Transverse colon (tissue), 4 donors: Measurements from ENCODE around the gene LYPD4. TPM values are rescaled to one million over a fixed set of nuclear protein-coding genes. Genes with fewer than 3 reads are reported as not detected.

Experiments
- DNase-seq: peaks from one replicate; pipeline ENCODE4 v3.0.0-alpha.2; 2019
- H3K27ac ChIP-seq, 4 donors: fragments of 200-600 bp; sonication (generic); 2 replicates each; pipeline ENCODE4 v1.5.1; 2016 to 2018; ENCODE audit warnings: inconsistent platforms in 4 of 4
- H3K27me3 ChIP-seq: fragments of 200-600 bp; sonication (generic); 2 replicates; pipeline ENCODE4 v1.5.1; 2017; ENCODE audit warnings: inconsistent platforms
- H3K36me3 ChIP-seq, 4 donors: fragments of 200-600 bp; sonication (generic); 2 replicates each; pipeline ENCODE4 v1.5.1; 2017 to 2019; ENCODE audit warnings: inconsistent platforms in 4 of 4
- H3K4me1 ChIP-seq, 4 donors: fragments of 200-600 bp; sonication (generic); 2 replicates each; pipeline ENCODE4 v1.5.1; 2017 to 2020; ENCODE audit warnings: inconsistent platforms in 4 of 4
- H3K4me3 ChIP-seq, 4 donors: fragments of 200-600 bp; sonication (generic); 1 replicate in 1 of 4; 2 replicates in 3 of 4; pipeline versions ENCODE4 v1.5.1 to v1.6.1; 2017 to 2019; ENCODE audit warnings: inconsistent platforms in 4 of 4
- H3K9me3 ChIP-seq, 2 donors: fragments of 200-600 bp; sonication (generic); 2 replicates each; pipeline ENCODE4 v1.5.1; 2017 to 2019; ENCODE audit warnings: inconsistent platforms in 2 of 2
- EP300 ChIP-seq: sonication (generic); formaldehyde crosslinking; IDR thresholded peaks from one replicate; pipeline ENCODE4 v1.6.1; 2017; ENCODE audit warnings: antibody characterized with exemption, low read depth
- POLR2A ChIP-seq: fragments of 450-650 bp; IDR thresholded peaks from one replicate; pipeline ENCODE4 v1.6.1; 2016; ENCODE audit warnings: antibody characterized with exemption, mild to moderate bottlenecking, moderate library complexity
- POLR2AphosphoS5 ChIP-seq, 3 donors: sonication (generic); formaldehyde crosslinking; IDR thresholded peaks; one replicate each; pipeline ENCODE4 v1.6.1; 2016; ENCODE audit warnings: antibody characterized with exemption in 3 of 3
- WGBS, 2 donors: methylation state at CpG; one replicate each; pipeline ENCODE4 v1.1.5; 2018; ENCODE audit warnings: low coverage in 1 of 2; 5-methylcytosine and 5-hydroxymethylcytosine counted together
- in situ Hi-C, 4 donors: fragments of 200-750 bp; cut with MboI; loops; one replicate each; pipeline versions ENCODE4 v1.15.0 to v1.15.1; 2017; ENCODE audit warnings: low sequenced_read_pairs in 3 of 4, low pct_ligation_motif_present in 1 of 4, low pct_unique_long_range_greater_than_20kb in 1 of 4
- intact Hi-C: fragments of 100-400 bp; cut with DNase I; formaldehyde crosslinking; loops from one replicate; pipeline ENCODE4 v1.15.1; 2023; ENCODE audit warnings: low total_unique reads
- total RNA-seq, 4 donors: library from RNA; depleted of rRNA; stranded (reverse); fragments of >200 nt; gene quantifications; one replicate each; pipeline ENCODE4 v1.1.0, GENCODE V29; 2016
- TF ChIP-seq, protein P1 (sequence below), 5 experiments: fragments of 200-600 bp in 3 of 5; fragments of 450-650 bp in 2 of 5; sonication (generic) in 3 of 5; IDR thresholded peaks; 1 replicate in 2 of 5; 2 replicates in 3 of 5; pipeline ENCODE4 v1.5.1; 2016 to 2017; ENCODE audit warnings: antibody characterized with exemption in 5 of 5, inconsistent platforms in 3 of 5, mild to moderate bottlenecking in 2 of 5, moderate library complexity in 1 of 5

Gene LYPD4
- total RNA-seq, 4 donors from 2014 or later, result not detected

- intact Hi-C loops, result no loop called here
Measured at GRCh38 chr19:41868120-41868988, 23.9 kb upstream of the LYPD4 start.

GRCh38 chr19:41866284-41866683, 21.8 kb upstream of the LYPD4 start:
- Histone ChIP-seq H3K4me3 (no peak overlapping the region), H3K4me1 (peaks cover 30 to 86% (median 50%) of the 10 kb centered on the region in 4 donors), H3K36me3 (peaks cover 0 to 42% (median 18%) of the 10 kb centered on the region in 4 donors), H3K27ac (no peak overlapping the region), H3K9me3 (no peaks in the 10 kb centered on the region), H3K27me3 (no peaks in the 10 kb centered on the region)
- TF ChIP-seq EP300 (no peak), POLR2AphosphoS5 (IDR thresholded peaks at IDR 0.05) (no peak), POLR2A (no peak)
- TF ChIP-seq, protein P1, sequence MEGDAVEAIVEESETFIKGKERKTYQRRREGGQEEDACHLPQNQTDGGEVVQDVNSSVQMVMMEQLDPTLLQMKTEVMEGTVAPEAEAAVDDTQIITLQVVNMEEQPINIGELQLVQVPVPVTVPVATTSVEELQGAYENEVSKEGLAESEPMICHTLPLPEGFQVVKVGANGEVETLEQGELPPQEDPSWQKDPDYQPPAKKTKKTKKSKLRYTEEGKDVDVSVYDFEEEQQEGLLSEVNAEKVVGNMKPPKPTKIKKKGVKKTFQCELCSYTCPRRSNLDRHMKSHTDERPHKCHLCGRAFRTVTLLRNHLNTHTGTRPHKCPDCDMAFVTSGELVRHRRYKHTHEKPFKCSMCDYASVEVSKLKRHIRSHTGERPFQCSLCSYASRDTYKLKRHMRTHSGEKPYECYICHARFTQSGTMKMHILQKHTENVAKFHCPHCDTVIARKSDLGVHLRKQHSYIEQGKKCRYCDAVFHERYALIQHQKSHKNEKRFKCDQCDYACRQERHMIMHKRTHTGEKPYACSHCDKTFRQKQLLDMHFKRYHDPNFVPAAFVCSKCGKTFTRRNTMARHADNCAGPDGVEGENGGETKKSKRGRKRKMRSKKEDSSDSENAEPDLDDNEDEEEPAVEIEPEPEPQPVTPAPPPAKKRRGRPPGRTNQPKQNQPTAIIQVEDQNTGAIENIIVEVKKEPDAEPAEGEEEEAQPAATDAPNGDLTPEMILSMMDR (IDR thresholded peaks at IDR 0.05), result no peak
- in situ Hi-C loops (no loop called here), intact Hi-C loops (no loop called here)
- WGBS, 2 donors, result 88% methylated on average over 3 of the region's 3 CpGs; no CpG with 5 or more reads in 1 of the 2 donors
- DNase-seq, result no peak

More at GRCh38 chr19:41868120-41868988, 23.9 kb upstream of the LYPD4 start:
- DNase-seq, result peak; percentile 37
- H3K36me3 ChIP-seq, result peaks cover 0 to 32% (median 15%) of the 10 kb centered on the region in 4 donors
- no peaks in the 10 kb centered on the region for H3K9me3 ChIP-seq
- WGBS, 2 donors, result 49 to 90% methylated on average over 2 to 10 of the region's 10 CpGs
- no peak overlapping the region for H3K4me3 ChIP-seq
- H3K4me1 ChIP-seq, result peaks cover 11 to 81% (median 32%) of the 10 kb centered on the region in 4 donors
- in situ Hi-C loops, result no loop called here
- no peaks in the 10 kb centered on the region for H3K27me3 ChIP-seq
- no peak for TF ChIP-seq POLR2A
- TF ChIP-seq EP300, result no peak
- TF ChIP-seq POLR2AphosphoS5 (IDR thresholded peaks at IDR 0.05), result no peak
- TF ChIP-seq, protein P1 (IDR thresholded peaks at IDR 0.05), result no peak
- peak overlapping the region; percentile 8 to 35 (median 20) for H3K27ac ChIP-seq

GRCh38 chr19:41864374-41864773, 19.9 kb upstream of the LYPD4 start:
- H3K27ac ChIP-seq, result no peak overlapping the region
- no peak for DNase-seq
- peaks cover 34 to 74% (median 46%) of the 10 kb centered on the region in 4 donors for H3K4me1 ChIP-seq
- TF ChIP-seq POLR2A (no peak), POLR2AphosphoS5 (IDR thresholded peaks at IDR 0.05) (no peak), EP300 (no peak)
- TF ChIP-seq, protein P1 (IDR thresholded peaks at IDR 0.05), result no peak
- peaks cover 0 to 35% (median 14%) of the 10 kb centered on the region in 4 donors for H3K36me3 ChIP-seq
- H3K27me3 ChIP-seq, result no peaks in the 10 kb centered on the region
- WGBS, 2 donors, result 84% methylated on average over 5 of the region's 5 CpGs; no CpG with 5 or more reads in 1 of the 2 donors
- no peaks in the 10 kb centered on the region for H3K9me3 ChIP-seq
- no peak overlapping the region for H3K4me3 ChIP-seq
- intact Hi-C loops, result no loop called here
- in situ Hi-C loops, result no loop called here

DNA sequence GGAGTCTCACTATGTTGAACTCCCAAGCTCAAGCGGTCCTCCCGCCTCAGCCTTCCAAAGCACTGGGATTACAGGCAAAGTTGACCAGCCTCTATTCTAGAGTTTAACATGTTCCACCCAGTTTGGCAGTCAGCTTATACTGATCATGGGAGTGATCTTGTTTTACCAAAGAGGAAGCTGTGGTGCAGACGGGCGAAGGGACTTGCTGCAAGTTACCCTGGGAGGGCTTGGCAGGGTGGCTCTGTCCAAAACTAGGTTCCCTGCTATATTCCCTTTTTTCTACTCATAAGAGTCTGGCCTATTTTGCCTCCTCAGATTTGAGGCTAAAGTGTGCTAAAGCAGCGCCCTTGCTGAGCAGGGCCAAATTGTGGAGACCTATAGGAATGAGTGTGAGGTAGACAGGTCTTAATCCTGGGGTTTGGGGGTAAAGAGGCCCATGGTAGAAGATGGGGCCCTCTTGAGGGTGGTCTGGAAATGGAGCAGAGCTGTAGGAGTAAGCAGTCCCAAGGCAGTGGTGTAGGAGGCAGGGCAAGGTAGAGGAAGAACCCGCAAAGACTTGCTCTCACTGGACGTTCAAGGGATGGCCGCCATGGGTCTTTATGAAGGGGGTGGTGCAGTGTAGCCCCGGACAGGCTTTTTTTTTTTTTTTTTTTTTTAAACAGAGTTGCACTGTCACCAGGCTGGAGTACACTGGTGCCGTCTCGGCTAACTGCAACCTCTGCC, 18.9 kb upstream of the LYPD4 start:
- Histone ChIP-seq H3K4me1 (peaks cover 34 to 68% (median 41%) of the 10 kb centered on the region in 4 donors), H3K9me3 (no peaks in the 10 kb centered on the region), H3K27ac (no peak overlapping the region), H3K4me3 (no peak overlapping the region), H3K36me3 (peaks cover 0 to 28% (median 11%) of the 10 kb centered on the region in 4 donors), H3K27me3 (no peaks in the 10 kb centered on the region)
- intact Hi-C loops (no loop called here), in situ Hi-C loops (no loop called here)
- WGBS, 2 donors, result 74 to 84% methylated on average over 9 to 11 of the region's 11 CpGs
- no peak for DNase-seq
- TF ChIP-seq POLR2A, result no peak
- TF ChIP-seq EP300, result no peak
- TF ChIP-seq, protein P1 (IDR thresholded peaks at IDR 0.05), result no peak
- TF ChIP-seq POLR2AphosphoS5 (IDR thresholded peaks at IDR 0.05), result no peak
